NOMO-1 treated with DMSO at 0.1 percent for 48 hours (cell line): Measurements from ENCODE around the gene CD44.

Experiments used
- DNase-seq: peaks from one replicate; lab custom pipeline; 2025; ENCODE audit not compliant: unreplicated experiment; lab: John Stamatoyannopoulos, UW

CD44 gene

GRCh38 chr11:35138058-35138457 lies 913 bp upstream of the CD44 start:
- no peak for DNase-seq

DNA sequence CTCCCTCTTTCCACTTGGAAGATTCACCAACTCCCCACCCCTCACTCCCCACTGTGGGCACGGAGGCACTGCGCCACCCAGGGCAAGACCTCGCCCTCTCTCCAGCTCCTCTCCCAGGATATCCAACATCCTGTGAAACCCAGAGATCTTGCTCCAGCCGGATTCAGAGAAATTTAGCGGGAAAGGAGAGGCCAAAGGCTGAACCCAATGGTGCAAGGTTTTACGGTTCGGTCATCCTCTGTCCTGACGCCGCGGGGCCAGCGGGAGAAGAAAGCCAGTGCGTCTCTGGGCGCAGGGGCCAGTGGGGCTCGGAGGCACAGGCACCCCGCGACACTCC lies 397 bp upstream of the CD44 start:
- no peak for DNase-seq

- DNase-seq, result no peak
Measured at GRCh38 chr11:35139722-35140282, 831 bp downstream of the CD44 start.

DNA sequence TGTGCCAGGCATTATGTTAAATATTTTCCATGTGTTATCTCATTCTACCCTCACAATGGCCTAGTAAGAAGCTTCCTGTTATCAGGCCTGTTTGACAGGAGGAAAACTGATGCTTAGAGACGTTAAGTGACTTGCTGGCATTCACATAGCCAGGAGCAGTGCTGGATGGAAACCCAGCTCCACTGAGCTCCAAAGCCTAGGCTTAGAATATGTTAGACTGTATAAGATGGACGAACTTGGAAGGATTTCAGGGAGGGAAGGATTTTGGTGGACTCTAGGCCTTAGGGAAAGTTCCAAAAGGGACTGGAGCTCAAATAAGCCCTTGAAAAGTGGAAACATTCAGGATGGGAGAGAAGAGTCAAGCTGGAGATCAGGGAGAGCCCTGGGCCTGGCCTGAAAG lies 2.1 kb downstream of the CD44 start:
- peak; percentile 32 for DNase-seq

GRCh38 chr11:35141571-35141971 lies 2.6 kb downstream of the CD44 start:
- DNase-seq, result peak; percentile 81

DNA sequence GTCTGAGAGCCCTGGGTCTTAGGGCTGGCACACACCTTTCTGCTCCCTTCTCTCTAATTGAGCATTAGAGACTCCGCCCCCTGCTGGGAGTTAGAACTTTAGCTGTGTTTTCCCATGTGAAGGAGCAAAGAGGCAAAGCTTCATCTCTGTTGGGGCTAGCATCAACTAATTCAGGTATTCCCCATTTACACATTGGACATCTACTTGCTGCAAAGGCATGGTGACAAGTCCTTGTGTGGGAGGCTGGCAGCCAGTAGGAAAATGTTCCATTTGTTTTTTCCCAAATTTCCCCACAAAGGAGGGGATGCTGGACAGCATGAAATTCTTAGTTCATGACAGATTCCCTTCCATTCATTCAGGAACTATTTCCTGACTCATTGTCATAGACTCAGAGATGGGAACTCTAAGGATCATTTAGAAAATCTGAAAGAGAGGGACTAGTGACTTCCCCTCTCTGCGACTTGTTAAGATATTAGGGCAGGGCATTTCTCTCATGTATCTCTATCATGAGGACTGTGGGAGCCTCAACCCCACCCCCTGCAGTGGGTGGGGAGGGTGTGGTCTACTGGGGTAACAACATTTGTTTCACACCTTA lies 3.6 kb downstream of the CD44 start:
- DNase-seq, result no peak

- DNase-seq, result no peak
Measured at GRCh38 chr11:35143297-35144135, 4.5 kb downstream of the CD44 start.

GRCh38 chr11:35144136-35144741 lies 5.3 kb downstream of the CD44 start:
- peak; percentile 86 for DNase-seq

- peak; percentile 20 for DNase-seq
Measured at GRCh38 chr11:35144806-35145205, 5.8 kb downstream of the CD44 start.

GRCh38 chr11:35145271-35145670 lies 6.3 kb downstream of the CD44 start:
- DNase-seq, result no peak

- DNase-seq, result no peak
Measured at GRCh38 chr11:35146074-35146521, 7.1 kb downstream of the CD44 start.

- peak; percentile 29 for DNase-seq
Measured at GRCh38 chr11:35146711-35147110, 7.7 kb downstream of the CD44 start.

- no peak for DNase-seq
Measured at GRCh38 chr11:35147235-35147634, 8.3 kb downstream of the CD44 start.

DNA sequence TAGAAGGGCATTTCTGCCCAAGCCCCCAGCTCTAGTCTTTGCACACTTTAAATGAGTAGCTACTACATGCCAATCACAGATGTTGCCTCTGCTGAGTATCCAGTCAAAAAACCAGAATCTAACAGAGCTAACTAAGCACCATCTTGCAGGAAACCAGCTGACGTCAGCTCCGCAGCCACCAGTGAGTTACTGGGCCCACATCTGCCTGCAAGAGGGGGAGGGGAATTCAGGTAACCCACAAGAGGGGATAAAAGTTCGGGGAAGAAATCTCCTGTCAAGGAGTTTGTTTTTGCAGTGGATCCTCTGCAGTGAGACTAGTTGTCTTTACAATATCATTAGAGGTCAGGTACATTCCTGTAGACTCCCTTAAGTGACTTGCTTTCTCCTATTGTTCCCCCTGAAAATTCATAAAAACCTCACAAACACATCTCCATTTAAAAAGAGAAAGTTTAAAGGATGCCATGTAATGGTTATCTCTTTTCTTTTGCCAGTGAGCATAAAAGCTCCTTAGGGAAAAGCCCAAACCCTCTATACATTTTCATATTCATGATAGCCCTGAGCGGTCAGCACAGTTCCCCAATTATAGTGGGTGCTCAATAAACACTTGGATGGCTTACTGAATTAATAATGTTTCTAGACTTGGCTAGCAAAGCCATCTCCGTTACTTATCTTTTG lies 9.3 kb downstream of the CD44 start:
- no peak for DNase-seq

DNA sequence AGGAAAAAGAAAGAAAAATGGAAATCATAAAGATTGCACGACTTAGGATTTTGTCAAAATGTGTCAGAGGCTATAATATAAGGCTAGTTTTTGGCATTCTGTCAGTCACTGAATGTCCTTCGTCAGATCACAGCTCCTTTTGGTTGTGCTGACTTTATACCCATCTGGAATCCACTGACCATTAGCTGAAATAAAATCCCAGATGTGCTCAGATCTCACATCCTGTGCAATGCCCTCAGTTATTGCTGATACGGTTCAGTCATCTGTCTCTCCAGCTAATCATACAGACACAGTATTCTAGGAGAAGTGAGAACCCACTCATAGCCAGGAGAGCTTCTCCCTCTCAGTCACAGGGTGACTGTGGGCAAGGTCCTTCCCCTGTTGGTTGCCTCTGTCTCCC lies 11.5 kb downstream of the CD44 start:
- no peak for DNase-seq

GRCh38 chr11:35151241-35151640 lies 12.3 kb downstream of the CD44 start:
- no peak for DNase-seq

- no peak for DNase-seq
Measured at GRCh38 chr11:35151683-35152280, 12.8 kb downstream of the CD44 start.

- DNase-seq, result no peak
Measured at GRCh38 chr11:35152575-35152974, 13.6 kb downstream of the CD44 start.

GRCh38 chr11:35153280-35153679 lies 14.3 kb downstream of the CD44 start:
- no peak for DNase-seq

- no peak for DNase-seq
Measured at GRCh38 chr11:35154952-35155351, 16.0 kb downstream of the CD44 start.

DNA sequence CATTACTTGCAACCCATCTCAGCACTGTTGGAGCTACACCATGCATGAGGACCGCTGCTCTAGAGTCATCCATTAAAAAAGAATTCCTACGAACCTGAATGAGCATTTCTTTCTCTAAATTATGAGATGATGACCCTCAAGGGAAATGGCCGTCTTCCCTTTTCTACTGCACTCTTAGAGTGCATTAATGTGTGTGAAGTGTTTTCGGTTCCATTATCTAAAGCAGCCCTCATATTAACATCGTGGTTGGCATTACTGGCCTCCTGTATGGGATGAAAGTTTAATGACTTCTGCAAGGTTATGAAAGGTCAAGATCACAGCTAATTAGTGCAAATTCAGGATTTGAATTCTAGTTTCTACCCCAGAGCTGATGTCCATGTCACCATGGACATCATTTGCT lies 16.7 kb downstream of the CD44 start:
- DNase-seq, result no peak
